KMS-11 (cell line): ENCODE measurements around the gene NEK7.

Source experiments
- H2AFZ ChIP-seq: fragments of 200-600 bp; sonication (generic); 2 replicates; pipeline ENCODE4 v1.6.1; 2016; ENCODE audit warnings: antibody characterized with exemption, mixed run types, low read depth
- H3K27ac ChIP-seq: fragments of 200-600 bp; sonication (generic); 2 replicates; pipeline ENCODE4 v1.6.1; 2016; ENCODE audit warnings: mild to moderate bottlenecking, mixed run types
- H3K27me3 ChIP-seq: fragments of 200-600 bp; sonication (generic); 2 replicates; pipeline ENCODE4 v1.6.1; 2017; ENCODE audit warnings: mild to moderate bottlenecking, low read depth, mixed run types, moderate library complexity; ENCODE audit not compliant: insufficient read depth
- H3K36me3 ChIP-seq: fragments of 200-600 bp; sonication (generic); 2 replicates; pipeline ENCODE4 v1.6.1; 2017; ENCODE audit warnings: mild to moderate bottlenecking, mixed run types; ENCODE audit not compliant: insufficient read depth
- H3K4me1 ChIP-seq: fragments of 200-600 bp; sonication (generic); 2 replicates; pipeline ENCODE4 v1.6.1; 2016; ENCODE audit warnings: mild to moderate bottlenecking, low read depth, mixed run types; ENCODE audit not compliant: poor library complexity, severe bottlenecking
- H3K4me2 ChIP-seq: fragments of 200-600 bp; sonication (generic); 2 replicates; pipeline ENCODE4 v1.7.0; 2016; ENCODE audit warnings: mild to moderate bottlenecking, mixed run types
- H3K4me3 ChIP-seq: fragments of 200-600 bp; sonication (generic); IDR thresholded peaks from 2 replicates; pipeline ENCODE4 v1.6.1; 2017; ENCODE audit warnings: low read depth, low read length, mixed read lengths; ENCODE audit not compliant: insufficient read depth
- H3K79me2 ChIP-seq: fragments of 200-600 bp; sonication (generic); 2 replicates; pipeline ENCODE4 v1.6.1; 2016; ENCODE audit warnings: low read depth, mixed run types; ENCODE audit not compliant: insufficient read depth
- H3K9ac ChIP-seq: fragments of 200-600 bp; sonication (generic); 2 replicates; pipeline ENCODE4 v1.6.1; 2016; ENCODE audit warnings: mild to moderate bottlenecking, mixed run types
- H4K20me1 ChIP-seq: fragments of 200-600 bp; sonication (generic); 2 replicates; pipeline ENCODE4 v1.6.1; 2016; ENCODE audit warnings: mild to moderate bottlenecking, mixed run types; ENCODE audit not compliant: insufficient read depth
- TF ChIP-seq, protein P1 (sequence below): fragments of 200-600 bp; sonication (generic); conservative IDR thresholded peaks from 2 replicates; pipeline ENCODE4 v1.6.1; 2017; ENCODE audit warnings: low read depth, mild to moderate bottlenecking, antibody characterized with exemption, low read length, moderate library complexity, mixed read lengths

NEK7 gene

DNA sequence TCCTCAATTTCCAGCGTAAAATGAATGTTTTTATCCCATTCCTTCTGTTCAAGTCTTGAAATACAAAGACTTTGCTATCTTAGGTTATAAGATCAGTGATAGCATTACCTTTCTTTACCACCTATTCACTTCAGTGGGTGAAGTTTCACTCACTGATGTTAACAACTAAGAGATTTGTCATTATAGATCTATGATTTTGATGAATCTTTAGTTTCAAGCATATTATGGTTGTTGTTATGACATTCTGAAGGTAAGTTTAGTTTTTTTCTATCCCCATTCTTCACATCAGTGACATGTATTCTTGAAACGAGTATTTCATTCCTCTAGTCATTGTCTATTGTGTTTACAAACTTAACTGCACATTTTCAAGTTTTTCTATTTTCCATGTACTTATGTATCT, 201.1 kb downstream of the NEK7 start:
- no peaks in the 10 kb centered on the region for H3K36me3 ChIP-seq
- H3K4me2 ChIP-seq, result no peak overlapping the region
- H3K9ac ChIP-seq, result no peak overlapping the region
- peaks cover 16% of the 10 kb centered on the region for H3K4me1 ChIP-seq
- no peak overlapping the region for H3K4me3 ChIP-seq
- no peak overlapping the region for H3K27ac ChIP-seq
- H4K20me1 ChIP-seq, result no peaks in the 10 kb centered on the region
- no peaks in the 10 kb centered on the region for H3K79me2 ChIP-seq
- no peaks in the 10 kb centered on the region for H3K27me3 ChIP-seq
- no peak overlapping the region for H2AFZ ChIP-seq
- TF ChIP-seq, protein P1, sequence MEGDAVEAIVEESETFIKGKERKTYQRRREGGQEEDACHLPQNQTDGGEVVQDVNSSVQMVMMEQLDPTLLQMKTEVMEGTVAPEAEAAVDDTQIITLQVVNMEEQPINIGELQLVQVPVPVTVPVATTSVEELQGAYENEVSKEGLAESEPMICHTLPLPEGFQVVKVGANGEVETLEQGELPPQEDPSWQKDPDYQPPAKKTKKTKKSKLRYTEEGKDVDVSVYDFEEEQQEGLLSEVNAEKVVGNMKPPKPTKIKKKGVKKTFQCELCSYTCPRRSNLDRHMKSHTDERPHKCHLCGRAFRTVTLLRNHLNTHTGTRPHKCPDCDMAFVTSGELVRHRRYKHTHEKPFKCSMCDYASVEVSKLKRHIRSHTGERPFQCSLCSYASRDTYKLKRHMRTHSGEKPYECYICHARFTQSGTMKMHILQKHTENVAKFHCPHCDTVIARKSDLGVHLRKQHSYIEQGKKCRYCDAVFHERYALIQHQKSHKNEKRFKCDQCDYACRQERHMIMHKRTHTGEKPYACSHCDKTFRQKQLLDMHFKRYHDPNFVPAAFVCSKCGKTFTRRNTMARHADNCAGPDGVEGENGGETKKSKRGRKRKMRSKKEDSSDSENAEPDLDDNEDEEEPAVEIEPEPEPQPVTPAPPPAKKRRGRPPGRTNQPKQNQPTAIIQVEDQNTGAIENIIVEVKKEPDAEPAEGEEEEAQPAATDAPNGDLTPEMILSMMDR, result no peak

DNA sequence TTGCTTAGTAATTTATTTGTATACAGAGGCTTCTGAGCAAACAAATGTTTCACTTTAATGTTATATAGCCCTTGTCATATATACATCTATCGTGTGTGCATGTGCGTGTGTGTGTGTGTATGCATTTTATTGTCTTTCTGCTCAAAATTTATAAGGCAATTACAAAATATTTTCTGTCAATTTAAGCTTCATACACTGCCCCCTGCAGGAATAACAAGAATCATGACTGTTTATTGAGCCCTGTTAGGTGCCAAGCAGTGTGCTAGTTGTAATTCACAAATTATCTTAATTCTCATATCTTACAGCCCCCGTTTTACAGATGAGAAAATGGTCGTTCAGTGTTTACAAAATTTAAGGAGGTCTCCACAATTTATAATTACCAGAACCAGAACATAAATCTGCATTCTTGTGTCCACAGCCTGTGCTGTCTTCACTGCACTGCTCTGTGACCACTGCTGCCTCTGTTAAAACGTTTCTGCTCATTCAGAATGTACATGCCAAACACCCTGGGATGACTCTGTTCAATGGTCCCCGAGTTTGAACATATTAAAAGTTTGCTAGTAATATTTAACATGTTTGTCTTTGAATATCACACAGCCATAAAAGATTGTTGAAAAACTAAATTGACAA, 202.3 kb downstream of the NEK7 start:
- no peak overlapping the region for H3K9ac ChIP-seq
- no peaks in the 10 kb centered on the region for H4K20me1 ChIP-seq
- H3K36me3 ChIP-seq, result no peaks in the 10 kb centered on the region
- H2AFZ ChIP-seq, result no peak overlapping the region; the same call in 1 of the 2 replicates
- H3K27me3 ChIP-seq, result no peaks in the 10 kb centered on the region
- H3K79me2 ChIP-seq, result no peaks in the 10 kb centered on the region
- H3K4me1 ChIP-seq, result peaks cover 4% of the 10 kb centered on the region
- H3K4me3 ChIP-seq, result no peak overlapping the region
- TF ChIP-seq, protein P1, result peak; percentile 74
- no peak overlapping the region for H3K4me2 ChIP-seq
- H3K27ac ChIP-seq, result no peak overlapping the region

DNA sequence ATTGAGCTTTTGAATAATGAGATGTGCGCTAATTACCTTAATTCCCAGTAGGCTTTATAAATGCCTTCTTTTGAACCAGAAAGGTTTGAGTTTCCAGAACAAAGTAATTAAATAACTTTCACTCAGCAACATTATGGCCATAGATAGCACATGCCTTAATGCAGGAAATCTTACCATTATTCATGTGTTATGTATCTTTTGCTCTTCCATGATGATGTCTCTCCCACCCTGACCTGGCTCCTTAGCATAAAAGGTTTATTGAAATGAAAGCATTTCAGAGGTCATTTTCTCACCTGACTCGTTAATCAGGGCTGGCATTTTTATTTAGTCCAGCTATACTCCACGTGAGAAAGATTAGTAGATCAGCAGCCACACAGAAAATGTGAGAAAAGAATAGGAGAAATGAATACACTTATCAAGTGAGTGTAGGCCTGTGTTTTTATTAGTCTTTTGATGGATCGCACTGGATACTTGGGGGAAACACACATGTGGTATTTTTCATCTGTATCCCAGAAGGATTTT, 203.5 kb downstream of the NEK7 start:
- H3K36me3 ChIP-seq, result no peaks in the 10 kb centered on the region
- no peak overlapping the region for H3K4me2 ChIP-seq
- H3K79me2 ChIP-seq, result no peaks in the 10 kb centered on the region
- H3K27ac ChIP-seq, result no peak overlapping the region
- no peak overlapping the region for H2AFZ ChIP-seq
- TF ChIP-seq, protein P1, result no peak
- no peaks in the 10 kb centered on the region for H3K4me1 ChIP-seq
- H3K9ac ChIP-seq, result no peak overlapping the region
- H4K20me1 ChIP-seq, result no peaks in the 10 kb centered on the region
- H3K27me3 ChIP-seq, result no peaks in the 10 kb centered on the region
- H3K4me3 ChIP-seq, result no peak overlapping the region

DNA sequence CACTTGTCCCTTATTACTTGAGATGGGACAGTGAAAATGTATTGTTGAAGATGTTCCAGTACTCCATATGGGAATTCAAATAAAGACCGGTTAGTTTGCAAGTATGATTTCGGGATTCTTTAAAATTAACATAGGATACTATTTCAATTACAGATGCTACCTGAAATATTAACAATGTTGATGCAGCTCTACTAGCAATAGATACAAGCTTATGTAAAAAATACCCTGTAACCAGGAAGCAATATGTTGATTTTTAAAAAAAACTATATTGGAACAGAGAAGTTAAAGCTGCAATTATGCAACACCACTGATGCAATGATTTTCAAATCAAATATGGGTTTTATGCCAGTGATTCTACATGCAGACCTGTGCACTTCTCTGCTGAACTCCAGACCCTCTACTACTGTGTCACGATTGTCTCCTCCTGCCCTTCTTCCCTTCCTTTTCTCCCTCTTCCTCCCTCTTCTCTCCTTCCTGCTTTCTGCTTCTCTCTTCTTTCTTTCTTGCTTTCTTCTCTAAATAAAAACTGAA, 204.5 kb downstream of the NEK7 start:
- Histone ChIP-seq H3K36me3 (no peaks in the 10 kb centered on the region), H3K4me1 (no peaks in the 10 kb centered on the region), H4K20me1 (no peaks in the 10 kb centered on the region), H3K4me3 (no peak overlapping the region), H3K9ac (no peak overlapping the region), H3K27ac (no peak overlapping the region), H3K27me3 (no peaks in the 10 kb centered on the region), H2AFZ (no peak overlapping the region), H3K4me2 (no peak overlapping the region), H3K79me2 (no peaks in the 10 kb centered on the region)
- TF ChIP-seq, protein P1, result no peak
